Measurements from ENCODE around the gene CDH4. TPM values are rescaled to one million over a fixed set of nuclear protein-coding genes. Genes with fewer than 3 reads are reported as not detected.

Gene CDH4
- total and polyA plus RNA-seq, 9 of the 15 experiments (the other 6 are each of a cell fraction or from before 2014, with no cell fraction given), result 0.04 TPM; not detected in 8

DNA sequence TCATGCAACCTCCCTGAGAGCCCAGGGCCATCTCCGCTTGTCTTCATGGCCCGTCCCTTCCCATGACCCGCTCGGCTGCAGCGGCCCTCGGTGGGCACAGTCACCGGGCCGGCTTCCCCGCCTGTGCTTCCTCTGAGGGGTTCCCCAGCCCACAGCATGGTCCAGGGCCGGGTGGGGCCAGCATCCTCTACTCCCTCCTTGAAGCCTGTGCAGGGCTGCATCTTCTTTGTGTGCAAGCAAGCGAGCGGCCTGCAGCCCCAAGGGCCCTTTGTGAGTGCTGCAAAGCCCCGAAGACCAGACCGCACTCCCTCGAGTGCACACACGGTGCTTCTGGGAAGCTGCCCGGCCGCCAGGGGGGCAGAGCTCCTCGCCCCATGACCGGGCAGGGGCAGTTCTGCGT lies 547.9 kb downstream of the CDH4 start (continued):
- TF ChIP-seq, protein P1, sequence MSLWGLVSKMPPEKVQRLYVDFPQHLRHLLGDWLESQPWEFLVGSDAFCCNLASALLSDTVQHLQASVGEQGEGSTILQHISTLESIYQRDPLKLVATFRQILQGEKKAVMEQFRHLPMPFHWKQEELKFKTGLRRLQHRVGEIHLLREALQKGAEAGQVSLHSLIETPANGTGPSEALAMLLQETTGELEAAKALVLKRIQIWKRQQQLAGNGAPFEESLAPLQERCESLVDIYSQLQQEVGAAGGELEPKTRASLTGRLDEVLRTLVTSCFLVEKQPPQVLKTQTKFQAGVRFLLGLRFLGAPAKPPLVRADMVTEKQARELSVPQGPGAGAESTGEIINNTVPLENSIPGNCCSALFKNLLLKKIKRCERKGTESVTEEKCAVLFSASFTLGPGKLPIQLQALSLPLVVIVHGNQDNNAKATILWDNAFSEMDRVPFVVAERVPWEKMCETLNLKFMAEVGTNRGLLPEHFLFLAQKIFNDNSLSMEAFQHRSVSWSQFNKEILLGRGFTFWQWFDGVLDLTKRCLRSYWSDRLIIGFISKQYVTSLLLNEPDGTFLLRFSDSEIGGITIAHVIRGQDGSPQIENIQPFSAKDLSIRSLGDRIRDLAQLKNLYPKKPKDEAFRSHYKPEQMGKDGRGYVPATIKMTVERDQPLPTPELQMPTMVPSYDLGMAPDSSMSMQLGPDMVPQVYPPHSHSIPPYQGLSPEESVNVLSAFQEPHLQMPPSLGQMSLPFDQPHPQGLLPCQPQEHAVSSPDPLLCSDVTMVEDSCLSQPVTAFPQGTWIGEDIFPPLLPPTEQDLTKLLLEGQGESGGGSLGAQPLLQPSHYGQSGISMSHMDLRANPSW (CRISPR knock-in tag; IDR thresholded peaks at IDR 0.05), result no peak

DNA sequence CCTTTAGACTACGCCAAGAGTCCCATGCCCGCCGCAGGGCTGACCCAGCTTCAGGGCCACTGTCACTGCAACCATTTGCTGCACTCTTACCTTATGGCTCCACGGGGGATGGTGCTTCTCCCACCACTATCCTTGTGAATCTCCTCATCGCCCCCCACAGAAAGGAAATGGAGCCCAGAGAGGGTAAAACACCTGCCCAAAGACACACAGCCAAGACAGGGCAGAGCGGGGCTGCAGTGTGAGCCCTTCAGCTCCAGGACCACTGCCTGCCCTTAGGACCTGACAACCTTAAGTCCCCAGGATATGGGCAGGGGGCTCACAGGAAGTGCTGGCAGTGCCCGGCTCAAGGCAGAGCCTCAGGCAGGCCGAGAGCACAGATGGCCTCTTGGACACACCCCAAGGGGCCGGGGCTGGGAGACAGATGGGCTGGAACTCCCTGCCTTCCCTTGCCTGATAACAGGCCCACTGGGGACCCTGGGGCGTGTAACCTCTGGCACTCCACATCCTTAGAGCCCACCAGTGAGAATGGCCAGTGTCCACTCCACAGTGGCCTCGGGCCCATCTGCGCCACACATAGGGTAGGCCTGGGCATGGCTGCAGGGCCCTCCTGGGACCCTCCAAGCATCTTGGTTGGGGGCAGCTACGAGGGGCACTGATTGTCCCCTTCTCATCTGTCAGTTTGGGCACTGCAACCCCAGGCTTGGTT lies 548.5 kb downstream of the CDH4 start:
- CTCF ChIA-PET (ENCODE audit: low intra/inter-chr PET ratio), result no interaction called here

More for the DNA sequence above, 548.5 kb downstream of the CDH4 start:
- TF ChIP-seq ZFP36 (IDR thresholded peaks at IDR 0.05; ENCODE audit: low read depth, low read length, partially characterized antibody) (peak; percentile 61), RBM25 (IDR thresholded peaks at IDR 0.05; ENCODE audit: low read depth, low read length, severe bottlenecking) (peak; percentile 10), HNRNPH1 (optimal IDR thresholded peaks at IDR 0.05; ENCODE audit: low read depth, low read length) (no peak)
- TF ChIP-seq, protein P2, sequence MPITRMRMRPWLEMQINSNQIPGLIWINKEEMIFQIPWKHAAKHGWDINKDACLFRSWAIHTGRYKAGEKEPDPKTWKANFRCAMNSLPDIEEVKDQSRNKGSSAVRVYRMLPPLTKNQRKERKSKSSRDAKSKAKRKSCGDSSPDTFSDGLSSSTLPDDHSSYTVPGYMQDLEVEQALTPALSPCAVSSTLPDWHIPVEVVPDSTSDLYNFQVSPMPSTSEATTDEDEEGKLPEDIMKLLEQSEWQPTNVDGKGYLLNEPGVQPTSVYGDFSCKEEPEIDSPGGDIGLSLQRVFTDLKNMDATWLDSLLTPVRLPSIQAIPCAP (CRISPR knock-in tag; IDR thresholded peaks at IDR 0.05; ENCODE audit: borderline replicate concordance), result no peak
- peaks cover 41 to 81% of the 10 kb centered on the region in 2 experiments for H3K27me3 ChIP-seq (ENCODE audit: control insufficient read depth in 2 of 2, insufficient read depth in 2 of 2, low read length in 2 of 2)
- in situ Hi-C loops (cut with MboI) (no loop called here), intact Hi-C loops (cut with micrococcal nuclease) (no loop called here)
- POLR2A ChIA-PET, result no interaction called here
- H3K27ac ChIP-seq (ENCODE audit: extremely low read depth, low read depth, low read length), result no peak overlapping the region
- H3K9ac ChIP-seq (ENCODE audit: insufficient read depth in 1 of 2, low read depth in 2 of 2, low read length in 2 of 2), result no peak overlapping the region
- H3K79me2 ChIP-seq (ENCODE audit: control insufficient read depth, insufficient read depth, low read length), result no peaks in the 10 kb centered on the region
- BruUV-seq (replicated peaks), result no TSS peak
- WGBS (ENCODE audit: insufficient coverage, low coverage, missing lambda C conversion rate), result 10% methylated on average over 13 of the region's 13 CpGs
- no peak overlapping the region for H2AFZ ChIP-seq (ENCODE audit: low read depth, low read length)
- FAIRE-seq (no peak), DNase-seq (ENCODE audit: extremely low read depth in 1 of 4, low spot score in 3 of 4) (no peak), ATAC-seq (no peak)
- no peaks in the 10 kb centered on the region for H3K9me1 ChIP-seq (ENCODE audit: control insufficient read depth, insufficient read depth, low read length)
- H3K4me3 ChIP-seq, result no peak overlapping the region
- peaks cover 19% of the 10 kb centered on the region; the same call in 1 of the 2 replicates for H4K20me1 ChIP-seq (replicated peaks; ENCODE audit: control insufficient read depth, insufficient read depth, low read length)
- peaks cover 0 to 8% of the 10 kb centered on the region in 2 experiments; a peak in 1 of 5 replicates for H3K4me1 ChIP-seq (replicated peaks in 1 of 2; ENCODE audit: control insufficient read depth in 2 of 2, insufficient read depth in 2 of 2, low read length in 2 of 2)
- H3K36me3 ChIP-seq (ENCODE audit: control insufficient read depth, insufficient read depth, low read length), result no peaks in the 10 kb centered on the region
- H3K9me3 ChIP-seq (replicated peaks; ENCODE audit: control insufficient read depth, insufficient read depth, low read depth, low read length), result no peaks in the 10 kb centered on the region
- H3K4me2 ChIP-seq (ENCODE audit: insufficient read depth, low read length), result no peak overlapping the region
